Thyroid gland (tissue), 4 donors: Measurements from ENCODE around the gene FAM171A1.

Source experiments
- CTCF ChIP-seq, 6 experiments: fragments of 200-600 bp in 3 of 6; fragments of 450-650 bp in 3 of 6; sonication (generic) in 3 of 6; IDR thresholded peaks; one replicate each; pipeline ENCODE4 v1.5.1; 2016 to 2019; ENCODE audit warnings: antibody characterized with exemption in 6 of 6, mild to moderate bottlenecking in 2 of 6, inconsistent platforms in 1 of 6, moderate library complexity in 1 of 6
- POLR2A ChIP-seq, 2 donors: fragments of 450-650 bp; IDR thresholded peaks; one replicate each; pipeline ENCODE4 v1.6.1; 2017; ENCODE audit warnings: antibody characterized with exemption in 2 of 2, mild to moderate bottlenecking in 2 of 2, moderate library complexity in 1 of 2

GRCh38 chr10:15374566-15374965, 3.5 kb upstream of the FAM171A1 start:
- no peak for TF ChIP-seq POLR2A (IDR thresholded peaks at IDR 0.05)
- no peak for TF ChIP-seq CTCF (IDR thresholded peaks at IDR 0.05)
